Measurements from ENCODE around the gene FAM107B.

The FAM107B gene

GRCh38 chr10:14773551-14774213 is 1.0 kb downstream of the FAM107B start:
- Mint-ChIP-seq H3K27me3 (ENCODE audit: low read depth, poor library complexity) (peaks cover 12% of the 10 kb centered on the region), H3K36me3 (ENCODE audit: low read depth) (no peaks in the 10 kb centered on the region), H3K9me3 (peaks cover 3% of the 10 kb centered on the region), H3K4me1 (peaks cover 13% of the 10 kb centered on the region), H3K4me3 (no peak overlapping the region), H3K27ac (no peak overlapping the region)
- no peak for DNase-seq
- TF ChIP-seq, protein P1, sequence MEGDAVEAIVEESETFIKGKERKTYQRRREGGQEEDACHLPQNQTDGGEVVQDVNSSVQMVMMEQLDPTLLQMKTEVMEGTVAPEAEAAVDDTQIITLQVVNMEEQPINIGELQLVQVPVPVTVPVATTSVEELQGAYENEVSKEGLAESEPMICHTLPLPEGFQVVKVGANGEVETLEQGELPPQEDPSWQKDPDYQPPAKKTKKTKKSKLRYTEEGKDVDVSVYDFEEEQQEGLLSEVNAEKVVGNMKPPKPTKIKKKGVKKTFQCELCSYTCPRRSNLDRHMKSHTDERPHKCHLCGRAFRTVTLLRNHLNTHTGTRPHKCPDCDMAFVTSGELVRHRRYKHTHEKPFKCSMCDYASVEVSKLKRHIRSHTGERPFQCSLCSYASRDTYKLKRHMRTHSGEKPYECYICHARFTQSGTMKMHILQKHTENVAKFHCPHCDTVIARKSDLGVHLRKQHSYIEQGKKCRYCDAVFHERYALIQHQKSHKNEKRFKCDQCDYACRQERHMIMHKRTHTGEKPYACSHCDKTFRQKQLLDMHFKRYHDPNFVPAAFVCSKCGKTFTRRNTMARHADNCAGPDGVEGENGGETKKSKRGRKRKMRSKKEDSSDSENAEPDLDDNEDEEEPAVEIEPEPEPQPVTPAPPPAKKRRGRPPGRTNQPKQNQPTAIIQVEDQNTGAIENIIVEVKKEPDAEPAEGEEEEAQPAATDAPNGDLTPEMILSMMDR (IDR thresholded peaks at IDR 0.05) = peak; percentile 10

- no peak for DNase-seq
- TF ChIP-seq, protein P1 (IDR thresholded peaks at IDR 0.05) = no peak
- Mint-ChIP-seq H3K36me3 (ENCODE audit: low read depth) (no peaks in the 10 kb centered on the region), H3K27me3 (ENCODE audit: low read depth, poor library complexity) (peaks cover 14% of the 10 kb centered on the region), H3K9me3 (peaks cover 4% of the 10 kb centered on the region), H3K4me3 (no peak overlapping the region), H3K4me1 (peaks cover 13% of the 10 kb centered on the region), H3K27ac (no peak overlapping the region)
Measured at GRCh38 chr10:14772399-14772798, 2.3 kb downstream of the FAM107B start.

DNA sequence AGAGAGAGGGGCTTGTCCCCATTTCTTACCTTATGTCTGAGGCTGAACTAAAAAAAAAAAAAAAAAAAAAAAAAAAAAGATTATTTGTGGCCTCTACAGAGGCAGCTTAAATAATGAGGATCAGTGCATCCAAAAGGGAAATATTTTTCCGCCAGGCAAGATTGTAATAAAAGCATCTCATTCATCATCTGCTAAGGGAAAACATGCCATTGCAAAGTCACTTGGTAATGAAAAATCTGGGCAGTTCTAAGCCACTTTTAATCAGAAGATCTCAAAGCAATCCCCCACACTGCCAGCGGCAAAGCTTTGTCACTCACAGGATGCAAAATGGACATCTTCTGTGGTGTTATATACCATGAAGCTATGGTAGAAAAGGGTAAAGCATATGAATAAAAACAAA is 3.8 kb downstream of the FAM107B start:
- Mint-ChIP-seq H3K4me3 (no peak overlapping the region), H3K27ac (no peak overlapping the region), H3K4me1 (peaks cover 13% of the 10 kb centered on the region), H3K9me3 (peaks cover 4% of the 10 kb centered on the region), H3K36me3 (ENCODE audit: low read depth) (no peaks in the 10 kb centered on the region), H3K27me3 (ENCODE audit: low read depth, poor library complexity) (peaks cover 17% of the 10 kb centered on the region)
- TF ChIP-seq, protein P1 (IDR thresholded peaks at IDR 0.05) = no peak
- DNase-seq = no peak

DNA sequence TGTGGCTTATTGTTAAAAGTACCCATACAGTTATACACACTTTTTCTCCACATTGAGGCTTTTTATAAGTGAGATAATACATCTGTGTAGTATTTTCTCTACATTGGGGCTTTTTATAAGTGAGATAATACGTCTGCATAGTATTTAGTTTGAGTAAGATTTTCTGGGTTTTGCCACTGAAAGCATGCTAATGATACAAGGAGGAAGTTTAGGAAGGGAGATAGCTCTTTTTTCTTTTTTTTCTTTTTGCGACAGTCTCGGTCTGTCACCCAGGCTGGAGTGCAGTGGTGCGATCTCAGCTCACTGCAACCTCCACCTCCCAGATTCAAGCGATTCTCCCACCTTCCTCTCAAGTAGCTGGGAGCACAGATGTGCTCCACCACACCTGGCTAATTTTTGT is 13.3 kb downstream of the FAM107B start:
- Mint-ChIP-seq H3K27me3 (ENCODE audit: low read depth, poor library complexity) (no peaks in the 10 kb centered on the region), H3K4me1 (peaks cover 25% of the 10 kb centered on the region)

GRCh38 chr10:14758994-14759664 is 15.6 kb downstream of the FAM107B start:
- no peaks in the 10 kb centered on the region for H3K27me3 Mint-ChIP-seq (ENCODE audit: low read depth, poor library complexity)
- no peak overlapping the region for H3K4me3 Mint-ChIP-seq

More for the DNA sequence above, 13.3 kb downstream of the FAM107B start:
- DNase-seq = no peak
- no peak overlapping the region for H3K4me3 Mint-ChIP-seq
- peaks cover 4% of the 10 kb centered on the region for H3K36me3 Mint-ChIP-seq (ENCODE audit: low read depth)
- peaks cover 9% of the 10 kb centered on the region for H3K9me3 Mint-ChIP-seq
- no peak overlapping the region for H3K27ac Mint-ChIP-seq
- TF ChIP-seq, protein P1 (IDR thresholded peaks at IDR 0.05) = no peak

More at GRCh38 chr10:14758994-14759664, 15.6 kb downstream of the FAM107B start:
- DNase-seq = no peak
- TF ChIP-seq, protein P1 (IDR thresholded peaks at IDR 0.05) = no peak
- Mint-ChIP-seq H3K36me3 (ENCODE audit: low read depth) (peaks cover 4% of the 10 kb centered on the region), H3K27ac (no peak overlapping the region), H3K9me3 (peaks cover 9% of the 10 kb centered on the region), H3K4me1 (peaks cover 14% of the 10 kb centered on the region)
